ENCODE data around the gene MYCT1. TPM values are rescaled to one million over a fixed set of nuclear protein-coding genes. Genes with fewer than 3 reads are reported as not detected.
"Not testable (repeated sequence)": the region's sequence is repeated elsewhere in the genome, so short reads cannot be mapped to it uniquely, and the experiment has no call there.

The MYCT1 gene
- polyA plus RNA-seq, 1 donor (not counting 4 experiments of a cell fraction or from before 2014, with no cell fraction given) = 0.05 TPM

DNA sequence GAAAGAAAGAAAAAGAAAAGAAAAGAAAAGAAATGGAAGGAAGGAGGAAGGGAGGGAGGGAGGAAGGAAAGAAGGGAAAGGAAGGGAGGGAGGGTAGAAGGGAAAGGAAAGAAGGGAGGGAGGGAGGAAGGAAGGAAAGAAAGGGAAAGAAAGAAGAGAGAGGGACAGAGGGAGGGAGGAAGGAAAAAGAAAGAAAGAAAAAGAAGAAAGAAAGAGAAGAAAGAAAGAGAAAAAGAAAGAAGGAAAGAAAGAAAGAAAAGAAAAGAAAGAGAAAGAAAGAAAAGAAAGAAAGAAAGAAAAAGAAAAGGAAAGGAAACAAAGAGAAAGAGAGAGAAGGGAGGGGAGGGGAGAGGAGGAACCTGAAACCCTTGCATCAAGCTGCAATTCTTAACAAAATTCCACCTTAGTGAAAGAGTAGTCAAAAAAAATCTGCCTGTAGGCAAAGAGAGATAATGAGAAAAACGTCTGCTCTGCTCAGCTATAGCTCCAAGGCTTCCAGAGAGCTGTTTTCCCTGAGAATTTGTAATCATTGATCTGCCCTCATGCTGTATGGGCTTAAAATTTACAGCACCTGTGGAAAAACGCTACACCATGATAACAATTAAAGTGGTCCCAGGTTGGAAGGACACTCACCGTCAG, 16.7 kb upstream of the MYCT1 start:
- H3K9me3 ChIP-seq (ENCODE audit: control insufficient read depth, low read depth, low read length) = no peaks in the 10 kb centered on the region
- H4K20me1 ChIP-seq (ENCODE audit: control insufficient read depth, extremely low read depth, insufficient read depth, low read length) = no peaks in the 10 kb centered on the region
- H3K4me1 ChIP-seq (ENCODE audit: control insufficient read depth, extremely low read depth, insufficient read depth, low read length) = no peaks in the 10 kb centered on the region
- no peak overlapping the region for H3K4me3 ChIP-seq (ENCODE audit: control insufficient read depth in 2 of 3, extremely low read depth in 1 of 3, insufficient read depth in 2 of 3, low read depth in 1 of 3, low read length in 3 of 3)
- no peaks in the 10 kb centered on the region for H3K79me2 ChIP-seq (ENCODE audit: control insufficient read depth, insufficient read depth, low read length)
- TF ChIP-seq EZH2 (IDR thresholded peaks at IDR 0.05; ENCODE audit: low read length) = no peak
- TF ChIP-seq, protein P1, sequence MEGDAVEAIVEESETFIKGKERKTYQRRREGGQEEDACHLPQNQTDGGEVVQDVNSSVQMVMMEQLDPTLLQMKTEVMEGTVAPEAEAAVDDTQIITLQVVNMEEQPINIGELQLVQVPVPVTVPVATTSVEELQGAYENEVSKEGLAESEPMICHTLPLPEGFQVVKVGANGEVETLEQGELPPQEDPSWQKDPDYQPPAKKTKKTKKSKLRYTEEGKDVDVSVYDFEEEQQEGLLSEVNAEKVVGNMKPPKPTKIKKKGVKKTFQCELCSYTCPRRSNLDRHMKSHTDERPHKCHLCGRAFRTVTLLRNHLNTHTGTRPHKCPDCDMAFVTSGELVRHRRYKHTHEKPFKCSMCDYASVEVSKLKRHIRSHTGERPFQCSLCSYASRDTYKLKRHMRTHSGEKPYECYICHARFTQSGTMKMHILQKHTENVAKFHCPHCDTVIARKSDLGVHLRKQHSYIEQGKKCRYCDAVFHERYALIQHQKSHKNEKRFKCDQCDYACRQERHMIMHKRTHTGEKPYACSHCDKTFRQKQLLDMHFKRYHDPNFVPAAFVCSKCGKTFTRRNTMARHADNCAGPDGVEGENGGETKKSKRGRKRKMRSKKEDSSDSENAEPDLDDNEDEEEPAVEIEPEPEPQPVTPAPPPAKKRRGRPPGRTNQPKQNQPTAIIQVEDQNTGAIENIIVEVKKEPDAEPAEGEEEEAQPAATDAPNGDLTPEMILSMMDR (optimal IDR thresholded peaks at IDR 0.05 in 1 of 3, IDR thresholded peaks at IDR 0.05 in 1 of 3, conservative IDR thresholded peaks at IDR 0.05 in 1 of 3; ENCODE audit: extremely low read depth in 1 of 3, insufficient read depth in 2 of 3, low read length in 3 of 3) = no peak
- no peak overlapping the region for H3K27ac ChIP-seq (ENCODE audit: control insufficient read depth, insufficient read depth, low read length)
- no peak overlapping the region for H2AFZ ChIP-seq (ENCODE audit: control insufficient read depth, low read length)
- H3K9me1 ChIP-seq (ENCODE audit: control insufficient read depth, extremely low read depth, insufficient read depth, low read length) = no peaks in the 10 kb centered on the region
- H3K36me3 ChIP-seq (ENCODE audit: control insufficient read depth in 2 of 2, extremely low read depth in 1 of 2, insufficient read depth in 2 of 2, low read length in 2 of 2) = no peaks in the 10 kb centered on the region
- no peak overlapping the region for H3K4me2 ChIP-seq (ENCODE audit: control insufficient read depth, extremely low read depth, insufficient read depth, low read depth, low read length)
- H3K9ac ChIP-seq (ENCODE audit: control insufficient read depth, extremely low read depth, insufficient read depth, low read length) = no peak overlapping the region
- no peak for FAIRE-seq
- no peaks in the 10 kb centered on the region for H3K27me3 ChIP-seq (ENCODE audit: control insufficient read depth, extremely low read depth, insufficient read depth, low read length)
- dilution Hi-C loops (cut with MboI; ENCODE audit: extremely low pct_ligation_motif_present, low sequenced_read_pairs) = no loop called here
- no peak for DNase-seq (ENCODE audit: low read depth, low spot score)

DNA sequence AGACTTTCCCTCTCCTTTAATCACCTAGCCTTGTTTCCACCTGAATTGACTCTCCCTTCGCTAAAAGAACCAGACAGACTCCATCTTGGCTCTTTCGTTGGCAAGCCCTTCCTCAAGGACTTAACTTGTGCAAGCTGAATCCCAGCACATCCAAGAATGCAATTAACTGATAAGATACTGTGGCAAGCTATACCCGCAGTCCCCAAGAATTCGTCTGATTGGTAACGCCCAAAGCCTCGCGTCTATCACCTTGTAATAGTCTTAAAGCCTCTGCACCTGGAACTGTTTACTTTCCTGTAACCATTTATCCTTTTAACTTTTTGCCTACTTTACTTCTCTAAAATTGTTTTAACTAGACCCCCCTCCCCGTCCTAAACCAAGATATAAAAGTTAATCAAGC, 15.6 kb upstream of the MYCT1 start:
- Histone ChIP-seq H2AFZ (ENCODE audit: control insufficient read depth, low read length) (no peak overlapping the region), H3K9ac (ENCODE audit: control insufficient read depth, extremely low read depth, insufficient read depth, low read length) (no peak overlapping the region), H3K9me1 (ENCODE audit: control insufficient read depth, extremely low read depth, insufficient read depth, low read length) (no peaks in the 10 kb centered on the region), H3K4me2 (ENCODE audit: control insufficient read depth, extremely low read depth, insufficient read depth, low read depth, low read length) (no peak overlapping the region), H3K27ac (ENCODE audit: control insufficient read depth, insufficient read depth, low read length) (no peak overlapping the region), H3K79me2 (ENCODE audit: control insufficient read depth, insufficient read depth, low read length) (no peaks in the 10 kb centered on the region), H4K20me1 (ENCODE audit: control insufficient read depth, extremely low read depth, insufficient read depth, low read length) (no peaks in the 10 kb centered on the region), H3K9me3 (ENCODE audit: control insufficient read depth, low read depth, low read length) (no peaks in the 10 kb centered on the region), H3K36me3 (ENCODE audit: control insufficient read depth in 2 of 2, extremely low read depth in 1 of 2, insufficient read depth in 2 of 2, low read length in 2 of 2) (no peaks in the 10 kb centered on the region), H3K4me1 (ENCODE audit: control insufficient read depth, extremely low read depth, insufficient read depth, low read length) (no peaks in the 10 kb centered on the region), H3K27me3 (ENCODE audit: control insufficient read depth, extremely low read depth, insufficient read depth, low read length) (no peaks in the 10 kb centered on the region), H3K4me3 (ENCODE audit: control insufficient read depth in 2 of 3, extremely low read depth in 1 of 3, insufficient read depth in 2 of 3, low read depth in 1 of 3, low read length in 3 of 3) (no peak overlapping the region)
- no peak for DNase-seq (ENCODE audit: low read depth, low spot score)
- TF ChIP-seq, protein P1 (optimal IDR thresholded peaks at IDR 0.05 in 1 of 3, IDR thresholded peaks at IDR 0.05 in 1 of 3, conservative IDR thresholded peaks at IDR 0.05 in 1 of 3; ENCODE audit: extremely low read depth in 1 of 3, insufficient read depth in 2 of 3, low read length in 3 of 3) = no peak
- dilution Hi-C loops (cut with MboI; ENCODE audit: extremely low pct_ligation_motif_present, low sequenced_read_pairs) = no loop called here
- no peak for FAIRE-seq

- dilution Hi-C loops (cut with MboI; ENCODE audit: extremely low pct_ligation_motif_present, low sequenced_read_pairs); H3K27ac ChIP-seq (ENCODE audit: control insufficient read depth, insufficient read depth, low read length); H3K9me3 ChIP-seq (ENCODE audit: control insufficient read depth, low read depth, low read length); H3K27me3 ChIP-seq (ENCODE audit: control insufficient read depth, extremely low read depth, insufficient read depth, low read length); H4K20me1 ChIP-seq (ENCODE audit: control insufficient read depth, extremely low read depth, insufficient read depth, low read length); H3K4me1 ChIP-seq (ENCODE audit: control insufficient read depth, extremely low read depth, insufficient read depth, low read length); H3K4me2 ChIP-seq (ENCODE audit: control insufficient read depth, extremely low read depth, insufficient read depth, low read depth, low read length); H3K9ac ChIP-seq (ENCODE audit: control insufficient read depth, extremely low read depth, insufficient read depth, low read length); FAIRE-seq; H3K4me3 ChIP-seq (ENCODE audit: control insufficient read depth in 2 of 3, extremely low read depth in 1 of 3, insufficient read depth in 2 of 3, low read depth in 1 of 3, low read length in 3 of 3); H3K9me1 ChIP-seq (ENCODE audit: control insufficient read depth, extremely low read depth, insufficient read depth, low read length); H3K36me3 ChIP-seq (ENCODE audit: control insufficient read depth in 2 of 2, extremely low read depth in 1 of 2, insufficient read depth in 2 of 2, low read length in 2 of 2); DNase-seq (ENCODE audit: low read depth, low spot score); H2AFZ ChIP-seq (ENCODE audit: control insufficient read depth, low read length); H3K79me2 ChIP-seq (ENCODE audit: control insufficient read depth, insufficient read depth, low read length): not testable (repeated sequence)
Measured at GRCh38 chr6:152682935-152683334, 14.8 kb upstream of the MYCT1 start.
